CD14-positive monocyte (primary cell): ENCODE measurements around the gene CFTR. TPM values are rescaled to one million over a fixed set of nuclear protein-coding genes. Genes with fewer than 3 reads are reported as not detected.

ENCODE experiments used
- DNase-seq, 3 donors: peaks; one replicate each; pipeline ENCODE4 v3.0.0-alpha.2; 2011 to 2022
- H2AFZ ChIP-seq: 2 replicates; pipeline ENCODE4 v1.6.0; 2012; ENCODE audit warnings: mild to moderate bottlenecking, low read depth, low read length, inconsistent platforms; ENCODE audit not compliant: insufficient read depth, poor library complexity, severe bottlenecking
- H3K27ac ChIP-seq, 2 donors: 1 replicate in 1 of 2; 2 replicates in 1 of 2; pipeline ENCODE4 v1.5.1; 2012 to 2013; ENCODE audit warnings: low read length in 2 of 2, control low read depth in 1 of 2, inconsistent platforms in 1 of 2, low read depth in 1 of 2, mild to moderate bottlenecking in 1 of 2
- H3K27me3 ChIP-seq, 2 donors: one replicate each; pipeline versions ENCODE4 v1.6.0 to v1.6.1; 2011 to 2013; ENCODE audit warnings: low read length in 2 of 2; ENCODE audit not compliant: control insufficient read depth in 2 of 2, insufficient read depth in 2 of 2
- H3K36me3 ChIP-seq, 2 donors: replicated peaks in 1 of 2; 1 replicate in 1 of 2; 2 replicates in 1 of 2; pipeline versions ENCODE4 v1.5.1 to v1.6.1; 2012 to 2013; ENCODE audit warnings: low read length in 2 of 2, control low read depth in 1 of 2, inconsistent platforms in 1 of 2, mild to moderate bottlenecking in 1 of 2; ENCODE audit not compliant: insufficient read depth in 2 of 2, control insufficient read depth in 1 of 2
- H3K4me1 ChIP-seq, 2 donors: 1 replicate in 1 of 2; 2 replicates in 1 of 2; pipeline versions ENCODE4 v1.5.1 to v1.6.1; 2012 to 2013; ENCODE audit warnings: low read length in 2 of 2, control low read depth in 1 of 2, inconsistent platforms in 1 of 2, mild to moderate bottlenecking in 1 of 2, moderate library complexity in 1 of 2; ENCODE audit not compliant: insufficient read depth in 2 of 2, control insufficient read depth in 1 of 2
- H3K4me2 ChIP-seq: replicated peaks from 2 replicates; pipeline ENCODE3; 2012; ENCODE audit warnings: low read length, moderate library complexity, mild to moderate bottlenecking; ENCODE audit not compliant: poor library complexity, severe bottlenecking; ENCODE audit errors: extremely low read depth
- H3K4me3 ChIP-seq, 3 experiments: fragments of 200-600 bp in 1 of 3; sonication (generic) in 1 of 3; replicated peaks in 1 of 3; 1 replicate in 2 of 3; 2 replicates in 1 of 3; pipeline ENCODE4 v1.5.1; 2011 to 2013; ENCODE audit warnings: low read length in 3 of 3, mild to moderate bottlenecking in 3 of 3, control low read depth in 2 of 3, low read depth in 2 of 3, inconsistent platforms in 1 of 3, moderate library complexity in 1 of 3
- H3K79me2 ChIP-seq: 2 replicates; pipeline ENCODE4 v1.6.0; 2012; ENCODE audit warnings: mild to moderate bottlenecking, control low read depth, inconsistent platforms, low read length, moderate library complexity; ENCODE audit not compliant: insufficient read depth
- H3K9ac ChIP-seq: 2 replicates; pipeline ENCODE4 v1.6.0; 2017; ENCODE audit warnings: low read length, mild to moderate bottlenecking; ENCODE audit not compliant: insufficient read depth, poor library complexity, severe bottlenecking
- H3K9me3 ChIP-seq, 2 donors: replicated peaks in 1 of 2; 1 replicate in 1 of 2; 2 replicates in 1 of 2; pipeline versions ENCODE4 v1.5.1 to v1.6.1; 2012 to 2013; ENCODE audit warnings: low read length in 2 of 2, control low read depth in 1 of 2; ENCODE audit not compliant: control insufficient read depth in 1 of 2, insufficient read depth in 1 of 2
- H4K20me1 ChIP-seq: 2 replicates; pipeline ENCODE4 v1.6.0; 2012; ENCODE audit warnings: mild to moderate bottlenecking, low read length, control low read depth, moderate library complexity; ENCODE audit not compliant: insufficient read depth
- H3K27ac Mint-ChIP-seq, 7 donors: one replicate each; pipeline ENCODE4 v1.8.0; 2020; ENCODE audit warnings: mild to moderate bottlenecking in 7 of 7, mixed read lengths in 7 of 7, moderate library complexity in 6 of 7, inconsistent platforms in 2 of 7
- H3K27me3 Mint-ChIP-seq, 3 donors: one replicate each; pipeline ENCODE4 v1.8.0; 2021 to 2022; ENCODE audit warnings: low read depth in 3 of 3, mild to moderate bottlenecking in 3 of 3, mixed read lengths in 3 of 3, moderate library complexity in 3 of 3, inconsistent platforms in 1 of 3
- H3K36me3 Mint-ChIP-seq, 2 donors: one replicate each; pipeline ENCODE4 v1.8.0; 2020; ENCODE audit warnings: mixed read lengths in 2 of 2, inconsistent platforms in 1 of 2, mild to moderate bottlenecking in 1 of 2
- H3K4me1 Mint-ChIP-seq: one replicate; pipeline ENCODE4 v1.8.0; 2020; ENCODE audit warnings: mild to moderate bottlenecking, mixed read lengths
- H3K4me3 Mint-ChIP-seq, 2 donors: one replicate each; pipeline ENCODE4 v1.8.0; 2020; ENCODE audit warnings: mild to moderate bottlenecking in 2 of 2, mixed read lengths in 2 of 2, moderate library complexity in 1 of 2
- H3K9me3 Mint-ChIP-seq, 7 donors: one replicate each; pipeline ENCODE4 v1.8.0; 2020 to 2022; ENCODE audit warnings: mixed read lengths in 7 of 7, mild to moderate bottlenecking in 6 of 7, moderate library complexity in 6 of 7, inconsistent platforms in 2 of 7
- WGBS: methylation state at CpG from one replicate; pipeline ENCODE4 v1.1.5; 2013; ENCODE audit warnings: missing lambda C conversion rate; ENCODE audit not compliant: insufficient coverage; 5-methylcytosine and 5-hydroxymethylcytosine counted together
- intact Hi-C, 2 donors: fragments of 100-400 bp; cut with micrococcal nuclease; formaldehyde crosslinking; loops; one replicate each; pipeline versions ENCODE4 v1.15.0 to v1.15.1; 2023
- polyA plus RNA-seq, 3 donors: library from polyadenylated mRNA; depleted of rRNA in 1 of 3; unstranded in 2 of 3; stranded (reverse) in 1 of 3; fragments of 300-500 nt in 2 of 3; fragments of >200 nt in 1 of 3; fragmentation: Illumina TruSeq in 2 of 3; gene quantifications; 1 replicate in 2 of 3; 2 replicates in 1 of 3; pipeline ENCODE4 v1.2.3, GENCODE V29; 2012 to 2021
- TF ChIP-seq, protein P1 (sequence below): fragments of 200-600 bp; IDR thresholded peaks from one replicate; pipeline ENCODE4 v1.8.0; 2022; ENCODE audit warnings: antibody characterized with exemption, mild to moderate bottlenecking

The CFTR gene
- polyA plus RNA-seq, 3 donors = not detected

DNA sequence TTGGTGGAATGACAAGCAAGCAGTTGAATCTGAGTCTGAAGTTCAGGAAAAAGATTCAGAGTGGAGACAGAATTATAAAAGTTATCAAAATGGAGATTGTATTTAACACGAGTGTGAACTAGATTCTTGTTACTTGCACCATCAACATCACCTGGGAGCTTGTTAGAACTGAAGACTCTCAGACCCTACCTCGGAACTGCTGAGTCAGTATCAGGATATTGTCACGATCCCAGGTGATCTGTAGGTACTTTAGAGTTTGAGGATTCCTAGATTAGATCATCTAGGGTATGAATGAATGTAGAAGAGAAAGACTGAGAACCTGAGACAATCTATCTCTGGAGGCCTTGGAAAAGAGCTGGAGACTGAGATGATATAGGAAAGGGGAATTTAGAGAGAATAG, 199.3 kb downstream of the CFTR start:
- Mint-ChIP-seq H3K36me3 (no peaks in the 10 kb centered on the region), H3K27ac (no peak overlapping the region)
- 85% methylated on average over 3 of the region's 3 CpGs for WGBS

DNA sequence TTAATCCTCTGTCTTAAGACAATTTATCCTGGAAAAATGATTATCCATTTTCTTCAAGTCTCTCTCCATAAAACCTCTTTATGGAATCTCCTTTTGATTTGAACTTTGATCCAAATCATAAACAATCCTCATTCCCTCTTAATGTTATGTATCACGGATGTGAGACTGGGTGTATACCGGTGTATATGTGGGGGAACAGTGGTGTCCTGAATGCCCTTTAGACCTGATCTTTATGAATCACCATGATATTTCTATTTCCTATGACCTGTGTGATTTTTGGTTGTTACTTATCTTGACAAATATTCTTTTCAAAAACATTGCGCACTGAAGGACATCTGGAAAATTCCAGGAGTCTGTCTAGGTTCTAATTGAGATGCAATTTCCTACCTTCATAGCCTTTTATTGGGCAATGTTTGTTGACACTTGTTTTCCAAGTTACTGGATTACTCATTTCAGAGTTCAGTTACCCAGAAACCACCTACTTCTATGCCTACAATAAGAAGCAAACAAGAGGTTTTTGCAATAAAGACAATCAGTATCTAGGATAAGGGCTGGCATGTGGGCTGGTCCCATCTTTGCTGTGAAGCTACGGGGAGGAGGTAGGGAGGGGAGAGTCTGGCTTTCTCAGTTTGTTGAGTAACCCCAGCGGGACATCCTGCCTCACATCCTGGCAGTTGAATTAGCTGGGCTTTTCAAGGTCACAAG, 203.0 kb downstream of the CFTR start:
- H3K27me3 ChIP-seq = no peaks in the 10 kb centered on the region

More for the DNA sequence above, 199.3 kb downstream of the CFTR start:
- Histone ChIP-seq H4K20me1 (no peaks in the 10 kb centered on the region), H3K4me3 (no peak overlapping the region), H3K36me3 (no peaks in the 10 kb centered on the region), H3K4me2 (no peak overlapping the region), H3K27me3 (peaks cover 0 to 2% of the 10 kb centered on the region in 2 donors), H3K27ac (no peak overlapping the region), H3K9me3 (no peaks in the 10 kb centered on the region), H2AFZ (no peak overlapping the region), H3K9ac (no peak overlapping the region), H3K4me1 (no peaks in the 10 kb centered on the region), H3K79me2 (no peaks in the 10 kb centered on the region)
- Mint-ChIP-seq H3K4me3 (no peak overlapping the region), H3K4me1 (no peaks in the 10 kb centered on the region), H3K27me3 (peaks cover 2 to 4% (median 2%) of the 10 kb centered on the region in 3 donors), H3K9me3 (peaks cover 0 to 3% (median 0%) of the 10 kb centered on the region in 7 donors)
- TF ChIP-seq, protein P1, sequence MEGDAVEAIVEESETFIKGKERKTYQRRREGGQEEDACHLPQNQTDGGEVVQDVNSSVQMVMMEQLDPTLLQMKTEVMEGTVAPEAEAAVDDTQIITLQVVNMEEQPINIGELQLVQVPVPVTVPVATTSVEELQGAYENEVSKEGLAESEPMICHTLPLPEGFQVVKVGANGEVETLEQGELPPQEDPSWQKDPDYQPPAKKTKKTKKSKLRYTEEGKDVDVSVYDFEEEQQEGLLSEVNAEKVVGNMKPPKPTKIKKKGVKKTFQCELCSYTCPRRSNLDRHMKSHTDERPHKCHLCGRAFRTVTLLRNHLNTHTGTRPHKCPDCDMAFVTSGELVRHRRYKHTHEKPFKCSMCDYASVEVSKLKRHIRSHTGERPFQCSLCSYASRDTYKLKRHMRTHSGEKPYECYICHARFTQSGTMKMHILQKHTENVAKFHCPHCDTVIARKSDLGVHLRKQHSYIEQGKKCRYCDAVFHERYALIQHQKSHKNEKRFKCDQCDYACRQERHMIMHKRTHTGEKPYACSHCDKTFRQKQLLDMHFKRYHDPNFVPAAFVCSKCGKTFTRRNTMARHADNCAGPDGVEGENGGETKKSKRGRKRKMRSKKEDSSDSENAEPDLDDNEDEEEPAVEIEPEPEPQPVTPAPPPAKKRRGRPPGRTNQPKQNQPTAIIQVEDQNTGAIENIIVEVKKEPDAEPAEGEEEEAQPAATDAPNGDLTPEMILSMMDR = no peak
- DNase-seq = no peak
- intact Hi-C loops = no loop called here

More for the DNA sequence above, 203.0 kb downstream of the CFTR start:
- H3K9ac ChIP-seq = no peak overlapping the region
- DNase-seq = no peak
- H3K4me1 ChIP-seq = no peaks in the 10 kb centered on the region
- Mint-ChIP-seq H3K4me3 (no peak overlapping the region), H3K27ac (no peak overlapping the region), H3K36me3 (no peaks in the 10 kb centered on the region), H3K27me3 (peaks cover 0 to 2% (median under 1%) of the 10 kb centered on the region in 3 donors), H3K9me3 (peaks cover 0 to 3% (median 0%) of the 10 kb centered on the region in 7 donors), H3K4me1 (no peaks in the 10 kb centered on the region)
- H3K27ac ChIP-seq = no peak overlapping the region
- H3K36me3 ChIP-seq = no peaks in the 10 kb centered on the region
- intact Hi-C loops = no loop called here
- H4K20me1 ChIP-seq = no peaks in the 10 kb centered on the region
- no CpG with 5 or more reads among the region's 5 CpGs for WGBS
- TF ChIP-seq, protein P1 = no peak
- no peak overlapping the region for H3K4me3 ChIP-seq
- H3K9me3 ChIP-seq = no peaks in the 10 kb centered on the region
- no peak overlapping the region for H3K4me2 ChIP-seq
- H3K79me2 ChIP-seq = no peaks in the 10 kb centered on the region
- no peak overlapping the region for H2AFZ ChIP-seq
